HepG2 (cell line): ENCODE measurements around the gene CTNND2. TPM values are rescaled to one million over a fixed set of nuclear protein-coding genes. Genes with fewer than 3 reads are reported as not detected.

ENCODE experiments used
- ATAC-seq: fragments of 200-7000 bp; cut with Tn5 transposase; 3 replicates; pipeline ENCODE4 v1.9.1; 2020; ENCODE audit warnings: mild to moderate bottlenecking, moderate library complexity
- BruUV-seq: library from RNA; stranded (reverse); fragments of 400-500 nt; replicated peaks from 2 replicates; lab custom pipeline; 2021; lab: Mats Ljungman, UMichigan
- CTCF ChIA-PET: fragments of 300-600 bp; formaldehyde crosslinking; extraction: SDS; loops from one replicate; lab custom pipeline; 2021; ENCODE audit warnings: low total read pairs, inconsistent platforms, low intra/inter-chr PET ratio; lab: Yijun Ruan, JAX
- POLR2A ChIA-PET: fragments of 350-600 bp; sonication (Branson Sonifier 250); formaldehyde crosslinking; loops from one replicate; lab custom pipeline; 2020; ENCODE audit warnings: antibody characterized with exemption, inconsistent platforms; lab: Yijun Ruan, JAX
- DNase-seq: peaks from one replicate; pipeline ENCODE4 v3.0.0-alpha.2; 2015; ENCODE audit warnings: low spot score
- FAIRE-seq: peaks from 3 replicates; lab custom pipeline; 2011; peaks lifted over from hg19 to GRCh38; lab: Jason Lieb, UNC
- H2AFZ ChIP-seq: one replicate; pipeline ENCODE4 v1.6.1; 2011; ENCODE audit warnings: low read length, inconsistent platforms
- H3K27ac ChIP-seq: fragments of 300-600 bp; 3 replicates; pipeline ENCODE4 v1.8.0; 2011; ENCODE audit warnings: mixed run types, mild to moderate bottlenecking, mixed read lengths, low read length, inconsistent platforms; ENCODE audit not compliant: insufficient read depth; ENCODE audit errors: extremely low read length
- H3K27me3 ChIP-seq, 2 experiments: fragments of 200-600 bp in 1 of 2; 2 replicates in 1 of 2; 3 replicates in 1 of 2; pipeline versions ENCODE4 v1.6.0 to v1.8.0; 2011; ENCODE audit warnings: low read length in 2 of 2, mild to moderate bottlenecking in 2 of 2, moderate library complexity in 2 of 2, inconsistent platforms in 1 of 2; ENCODE audit not compliant: insufficient read depth in 2 of 2, control insufficient read depth in 1 of 2
- H3K36me3 ChIP-seq, 2 experiments: fragments of 200-600 bp in 1 of 2; replicated peaks in 1 of 2; 2 replicates in 1 of 2; 3 replicates in 1 of 2; pipeline versions ENCODE4 v1.5.1 to v1.8.0; 2011; ENCODE audit warnings: low read length in 2 of 2, inconsistent platforms in 1 of 2; ENCODE audit not compliant: insufficient read depth in 2 of 2, control insufficient read depth in 1 of 2
- H3K4me1 ChIP-seq: 2 replicates; pipeline ENCODE4 v1.5.1; 2012; ENCODE audit warnings: low read length, inconsistent platforms; ENCODE audit not compliant: insufficient read depth
- H3K4me2 ChIP-seq: 2 replicates; pipeline ENCODE4 v1.6.0; 2011; ENCODE audit warnings: low read depth, low read length, inconsistent platforms
- H3K4me3 ChIP-seq, 3 experiments: fragments of 200-600 bp in 1 of 3; sonication (generic), shearing (Covaris generic) in 1 of 3; replicated peaks in 1 of 3; 2 replicates each; pipeline ENCODE4 v1.5.1; 2011 to 2016; ENCODE audit warnings: low read length in 3 of 3, inconsistent platforms in 2 of 3, low read depth in 2 of 3, mild to moderate bottlenecking in 2 of 3, control low read depth in 1 of 3, mixed read lengths in 1 of 3; ENCODE audit not compliant: insufficient read depth in 1 of 3
- H3K79me2 ChIP-seq: one replicate; pipeline ENCODE4 v1.6.1; 2011; ENCODE audit warnings: low read length, inconsistent platforms; ENCODE audit not compliant: insufficient read depth
- H3K9ac ChIP-seq: 2 replicates; pipeline ENCODE4 v1.6.0; 2011; ENCODE audit warnings: mild to moderate bottlenecking, low read depth, low read length, inconsistent platforms; ENCODE audit not compliant: insufficient read depth
- H3K9me3 ChIP-seq: 2 replicates; pipeline ENCODE4 v1.5.1; 2012; ENCODE audit warnings: mild to moderate bottlenecking, low read length
- H4K20me1 ChIP-seq: 2 replicates; pipeline ENCODE4 v1.6.0; 2011; ENCODE audit warnings: inconsistent platforms, mild to moderate bottlenecking, low read length, moderate library complexity; ENCODE audit not compliant: insufficient read depth
- AKAP8 ChIP-seq: sonication (generic); formaldehyde crosslinking; IDR thresholded peaks from 2 replicates; pipeline ENCODE4 v1.5.1; 2020; ENCODE audit warnings: mild to moderate bottlenecking, missing genetic modification reagents
- ARHGAP35 ChIP-seq: sonication (generic); formaldehyde crosslinking; IDR thresholded peaks from 2 replicates; pipeline ENCODE4 v1.9.0; 2022; ENCODE audit warnings: mild to moderate bottlenecking, inconsistent platforms, moderate library complexity, missing genetic modification reagents, borderline replicate concordance
- CENPT ChIP-seq: sonication (generic); formaldehyde crosslinking; IDR thresholded peaks from 2 replicates; pipeline ENCODE4 v1.8.0; 2022; ENCODE audit warnings: low read depth, mild to moderate bottlenecking, moderate library complexity, missing genetic modification reagents
- EED ChIP-seq: sonication (generic); formaldehyde crosslinking; IDR thresholded peaks from 2 replicates; pipeline ENCODE4 v1.5.0; 2020; ENCODE audit warnings: mild to moderate bottlenecking, missing genetic modification reagents
- KLF9 ChIP-seq: IDR thresholded peaks from 2 replicates; pipeline ENCODE4 v1.6.1; 2016; ENCODE audit warnings: low read depth
- MZF1 ChIP-seq: sonication (generic); formaldehyde crosslinking; IDR thresholded peaks from 2 replicates; pipeline ENCODE4 v1.8.1; 2023; ENCODE audit warnings: mild to moderate bottlenecking, missing genetic modification reagents, borderline replicate concordance
- NR0B2 ChIP-seq: sonication (generic); formaldehyde crosslinking; IDR thresholded peaks from 2 replicates; pipeline ENCODE4 v1.4.0; 2020; ENCODE audit warnings: mild to moderate bottlenecking, missing genetic modification reagents
- REPIN1 ChIP-seq: sonication (generic); formaldehyde crosslinking; IDR thresholded peaks from 2 replicates; pipeline ENCODE4 v1.8.0; 2022; ENCODE audit warnings: missing genetic modification reagents, low read depth, mild to moderate bottlenecking, borderline replicate concordance
- TEAD3 ChIP-seq: optimal IDR thresholded peaks from 2 replicates; pipeline ENCODE3; 2016; ENCODE audit warnings: borderline replicate concordance
- ZNF354B ChIP-seq: sonication (generic); formaldehyde crosslinking; IDR thresholded peaks from 2 replicates; pipeline ENCODE4 v1.8.0; 2022; ENCODE audit warnings: mild to moderate bottlenecking, missing genetic modification reagents
- ZNF513 ChIP-seq: sonication (generic); formaldehyde crosslinking; conservative IDR thresholded peaks from 2 replicates; pipeline ENCODE4 v1.5.0; 2020; ENCODE audit warnings: missing genetic modification reagents
- ZSCAN20 ChIP-seq: sonication (generic); formaldehyde crosslinking; IDR thresholded peaks from 2 replicates; pipeline ENCODE4 v1.4.0; 2020; ENCODE audit warnings: missing genetic modification reagents, mild to moderate bottlenecking, borderline replicate concordance
- WGBS: methylation state at CpG from one replicate; pipeline ENCODE4 v1.1.6; 2017; ENCODE audit warnings: low lambda C conversion rate; 5-methylcytosine and 5-hydroxymethylcytosine counted together
- in situ Hi-C: cut with HindIII; loops from 2 replicates; pipeline ENCODE4 v1.10.0; 2017; ENCODE audit warnings: low pct_unique_long_range_greater_than_20kb; ENCODE audit not compliant: extremely low pct_ligation_motif_present
- intact Hi-C: fragments of 100-400 bp; cut with micrococcal nuclease; formaldehyde crosslinking; loops from one replicate; pipeline ENCODE4 v1.10.0; 2022; ENCODE audit not compliant: unreplicated experiment
- polyA plus RNA-seq, 8 experiments: library from polyadenylated mRNA; depleted of rRNA in 3 of 8; stranded (reverse) in 7 of 8; unstranded in 1 of 8; fragments of >200 nt; fragmentation: Illumina TruSeq in 4 of 8; extraction: Trizol in 4 of 8; gene quantifications; 2 replicates each; pipeline versions ENCODE4 v1.2.1 to v1.2.3, GENCODE V29; 2011 to 2016; ENCODE audit warnings: low read depth in 4 of 8, missing spikeins in 1 of 8, mixed read lengths in 1 of 8; ENCODE audit not compliant: insufficient read depth in 1 of 8
- total RNA-seq, 5 experiments: library from RNA; depleted of rRNA; stranded (reverse); fragments of >200 nt; fragmentation: Illumina TruSeq; extraction: Trizol; gene quantifications; 2 replicates each; pipeline ENCODE4 v1.2.3, GENCODE V29; 2016; ENCODE audit warnings: low read depth in 1 of 5
- TF ChIP-seq, protein P1 (sequence below): sonication (generic); formaldehyde crosslinking; IDR thresholded peaks from 2 replicates; pipeline ENCODE4 v1.5.0; 2020; ENCODE audit warnings: missing genetic modification reagents, mild to moderate bottlenecking, borderline replicate concordance
- TF ChIP-seq, protein P2 (sequence below): sonication (generic); formaldehyde crosslinking; IDR thresholded peaks from 2 replicates; pipeline ENCODE4 v1.5.1; 2020; ENCODE audit warnings: mild to moderate bottlenecking, missing genetic modification reagents, moderate library complexity

The CTNND2 gene
- total and polyA plus RNA-seq, 2 of the 13 experiments (the other 11 are each of a cell fraction or from before 2014, with no cell fraction given): not detected

- WGBS: 35% methylated on average over 4 of the region's 4 CpGs
- Histone ChIP-seq H3K4me3 (no peak overlapping the region), H3K4me1 (no peaks in the 10 kb centered on the region), H3K9ac (no peak overlapping the region), H3K36me3 (no peaks in the 10 kb centered on the region), H2AFZ (no peak overlapping the region), H3K4me2 (no peak overlapping the region), H3K27me3 (peaks cover 0 to 4% of the 10 kb centered on the region in 2 experiments; a peak in 1 of 5 replicates), H3K9me3 (no peaks in the 10 kb centered on the region), H3K27ac (no peak overlapping the region), H4K20me1 (no peaks in the 10 kb centered on the region), H3K79me2 (no peaks in the 10 kb centered on the region)
- FAIRE-seq: no peak
- BruUV-seq: no TSS peak
- no peak for ATAC-seq
- intact Hi-C loops (no loop called here), in situ Hi-C loops (no loop called here)
- ChIA-PET CTCF (no interaction called here), POLR2A (no interaction called here)
- no peak for DNase-seq
- TF ChIP-seq ZNF513 (CRISPR knock-in tag) (no peak), REPIN1 (CRISPR knock-in tag) (no peak), CENPT (no peak), KLF9 (CRISPR knock-in tag) (no peak), ARHGAP35 (no peak), ZNF354B (CRISPR knock-in tag) (no peak), ZSCAN20 (no peak), MZF1 (CRISPR knock-in tag) (no peak), AKAP8 (CRISPR knock-in tag) (no peak), NR0B2 (CRISPR knock-in tag) (no peak), TEAD3 (CRISPR knock-in tag) (no peak), EED (no peak)
- TF ChIP-seq, protein P1, sequence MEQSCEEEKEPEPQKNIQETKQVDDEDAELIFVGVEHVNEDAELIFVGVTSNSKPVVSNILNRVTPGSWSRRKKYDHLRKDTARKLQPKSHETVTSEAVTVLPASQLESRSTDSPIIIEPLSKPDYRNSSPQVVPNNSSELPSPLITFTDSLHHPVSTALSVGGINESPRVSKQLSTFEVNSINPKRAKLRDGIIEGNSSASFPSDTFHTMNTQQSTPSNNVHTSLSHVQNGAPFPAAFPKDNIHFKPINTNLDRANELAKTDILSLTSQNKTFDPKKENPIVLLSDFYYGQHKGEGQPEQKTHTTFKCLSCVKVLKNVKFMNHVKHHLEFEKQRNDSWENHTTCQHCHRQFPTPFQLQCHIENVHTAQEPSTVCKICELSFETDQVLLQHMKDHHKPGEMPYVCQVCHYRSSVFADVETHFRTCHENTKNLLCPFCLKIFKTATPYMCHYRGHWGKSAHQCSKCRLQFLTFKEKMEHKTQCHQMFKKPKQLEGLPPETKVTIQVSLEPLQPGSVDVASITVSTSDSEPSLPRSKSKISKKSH (CRISPR knock-in tag): no peak
- TF ChIP-seq, protein P2, sequence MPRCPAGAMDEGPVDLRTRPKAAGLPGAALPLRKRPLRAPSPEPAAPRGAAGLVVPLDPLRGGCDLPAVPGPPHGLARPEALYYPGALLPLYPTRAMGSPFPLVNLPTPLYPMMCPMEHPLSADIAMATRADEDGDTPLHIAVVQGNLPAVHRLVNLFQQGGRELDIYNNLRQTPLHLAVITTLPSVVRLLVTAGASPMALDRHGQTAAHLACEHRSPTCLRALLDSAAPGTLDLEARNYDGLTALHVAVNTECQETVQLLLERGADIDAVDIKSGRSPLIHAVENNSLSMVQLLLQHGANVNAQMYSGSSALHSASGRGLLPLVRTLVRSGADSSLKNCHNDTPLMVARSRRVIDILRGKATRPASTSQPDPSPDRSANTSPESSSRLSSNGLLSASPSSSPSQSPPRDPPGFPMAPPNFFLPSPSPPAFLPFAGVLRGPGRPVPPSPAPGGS (CRISPR knock-in tag): no peak
These were observed 962.3 kb downstream of the CTNND2 start for GRCh38 chr5:10941900-10942299.
